ENCODE results near the gene PPP1R17. TPM values are rescaled to one million over a fixed set of nuclear protein-coding genes. Genes with fewer than 3 reads are reported as not detected.

Gene PPP1R17
- total and polyA plus RNA-seq, 2 of the 13 experiments (the other 11 are each of a cell fraction or from before 2014, with no cell fraction given), result not detected

DNA sequence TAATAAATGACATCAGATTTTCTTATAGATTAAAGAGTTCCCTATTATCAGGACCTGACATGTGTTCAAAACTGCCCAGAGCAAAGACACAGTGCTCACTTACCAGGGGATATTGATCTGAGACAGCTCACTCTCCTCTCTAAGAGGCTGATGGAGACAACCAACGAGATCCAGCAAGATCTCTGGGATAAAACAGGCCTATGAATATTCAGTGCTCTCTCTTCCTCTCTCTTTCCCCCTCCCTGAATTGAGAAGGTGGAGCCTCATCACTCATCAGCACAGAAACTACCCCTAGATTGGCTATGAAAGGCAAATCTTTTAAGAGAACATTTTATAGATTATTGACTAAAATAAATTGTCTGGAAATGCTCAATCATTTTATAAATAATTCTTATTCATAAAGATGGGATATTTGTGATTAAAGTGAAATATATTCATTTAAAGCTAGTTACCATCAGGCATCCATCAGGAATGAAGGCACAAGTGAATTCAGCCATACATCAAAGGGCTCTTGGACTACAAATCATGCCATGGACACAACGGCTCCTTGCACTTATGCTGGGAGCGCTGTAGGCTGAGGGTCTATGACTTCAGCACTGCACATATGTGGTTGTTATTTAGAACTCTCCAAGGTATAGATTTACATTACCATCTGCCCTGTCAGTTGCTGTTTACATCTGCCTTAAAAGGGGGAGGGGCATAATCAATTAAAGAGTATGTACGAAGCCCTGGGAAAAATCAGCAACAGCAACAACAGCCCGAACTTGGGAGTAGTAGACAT, 3.4 kb upstream of the PPP1R17 start:
- 0% methylated on average over 5 of the region's 5 CpGs for WGBS (ENCODE audit: low lambda C conversion rate)
- intact Hi-C loops (cut with micrococcal nuclease; ENCODE audit: unreplicated experiment), result no loop called here
- H3K9me3 ChIP-seq (ENCODE audit: low read length), result no peaks in the 10 kb centered on the region
- no peak for DNase-seq (ENCODE audit: low spot score)
- no TSS peak for BruUV-seq (replicated peaks)
- H3K4me2 ChIP-seq (ENCODE audit: low read depth, low read length), result no peak overlapping the region
- TF ChIP-seq STAT5B (CRISPR knock-in tag; IDR thresholded peaks at IDR 0.05) (no peak), KDM1A (CRISPR knock-in tag; IDR thresholded peaks at IDR 0.05) (no peak), ZNF740 (CRISPR knock-in tag; IDR thresholded peaks at IDR 0.05) (no peak), ISX (CRISPR knock-in tag; conservative IDR thresholded peaks at IDR 0.05) (no peak), CHCHD3 (CRISPR knock-in tag; IDR thresholded peaks at IDR 0.05) (no peak), HNRNPUL1 (IDR thresholded peaks at IDR 0.05; ENCODE audit: low read depth, low read length) (no peak), SMARCE1 (IDR thresholded peaks at IDR 0.05; ENCODE audit: borderline replicate concordance) (no peak)
- TF ChIP-seq, protein P1, sequence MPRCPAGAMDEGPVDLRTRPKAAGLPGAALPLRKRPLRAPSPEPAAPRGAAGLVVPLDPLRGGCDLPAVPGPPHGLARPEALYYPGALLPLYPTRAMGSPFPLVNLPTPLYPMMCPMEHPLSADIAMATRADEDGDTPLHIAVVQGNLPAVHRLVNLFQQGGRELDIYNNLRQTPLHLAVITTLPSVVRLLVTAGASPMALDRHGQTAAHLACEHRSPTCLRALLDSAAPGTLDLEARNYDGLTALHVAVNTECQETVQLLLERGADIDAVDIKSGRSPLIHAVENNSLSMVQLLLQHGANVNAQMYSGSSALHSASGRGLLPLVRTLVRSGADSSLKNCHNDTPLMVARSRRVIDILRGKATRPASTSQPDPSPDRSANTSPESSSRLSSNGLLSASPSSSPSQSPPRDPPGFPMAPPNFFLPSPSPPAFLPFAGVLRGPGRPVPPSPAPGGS (CRISPR knock-in tag; IDR thresholded peaks at IDR 0.05), result no peak
- TF ChIP-seq, protein P2, sequence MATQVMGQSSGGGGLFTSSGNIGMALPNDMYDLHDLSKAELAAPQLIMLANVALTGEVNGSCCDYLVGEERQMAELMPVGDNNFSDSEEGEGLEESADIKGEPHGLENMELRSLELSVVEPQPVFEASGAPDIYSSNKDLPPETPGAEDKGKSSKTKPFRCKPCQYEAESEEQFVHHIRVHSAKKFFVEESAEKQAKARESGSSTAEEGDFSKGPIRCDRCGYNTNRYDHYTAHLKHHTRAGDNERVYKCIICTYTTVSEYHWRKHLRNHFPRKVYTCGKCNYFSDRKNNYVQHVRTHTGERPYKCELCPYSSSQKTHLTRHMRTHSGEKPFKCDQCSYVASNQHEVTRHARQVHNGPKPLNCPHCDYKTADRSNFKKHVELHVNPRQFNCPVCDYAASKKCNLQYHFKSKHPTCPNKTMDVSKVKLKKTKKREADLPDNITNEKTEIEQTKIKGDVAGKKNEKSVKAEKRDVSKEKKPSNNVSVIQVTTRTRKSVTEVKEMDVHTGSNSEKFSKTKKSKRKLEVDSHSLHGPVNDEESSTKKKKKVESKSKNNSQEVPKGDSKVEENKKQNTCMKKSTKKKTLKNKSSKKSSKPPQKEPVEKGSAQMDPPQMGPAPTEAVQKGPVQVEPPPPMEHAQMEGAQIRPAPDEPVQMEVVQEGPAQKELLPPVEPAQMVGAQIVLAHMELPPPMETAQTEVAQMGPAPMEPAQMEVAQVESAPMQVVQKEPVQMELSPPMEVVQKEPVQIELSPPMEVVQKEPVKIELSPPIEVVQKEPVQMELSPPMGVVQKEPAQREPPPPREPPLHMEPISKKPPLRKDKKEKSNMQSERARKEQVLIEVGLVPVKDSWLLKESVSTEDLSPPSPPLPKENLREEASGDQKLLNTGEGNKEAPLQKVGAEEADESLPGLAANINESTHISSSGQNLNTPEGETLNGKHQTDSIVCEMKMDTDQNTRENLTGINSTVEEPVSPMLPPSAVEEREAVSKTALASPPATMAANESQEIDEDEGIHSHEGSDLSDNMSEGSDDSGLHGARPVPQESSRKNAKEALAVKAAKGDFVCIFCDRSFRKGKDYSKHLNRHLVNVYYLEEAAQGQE (IDR thresholded peaks at IDR 0.05; ENCODE audit: borderline replicate concordance in 1 of 2, low read depth in 1 of 2, low read length in 2 of 2), result no peak
- no peaks in the 10 kb centered on the region for H3K4me1 ChIP-seq (ENCODE audit: insufficient read depth, low read length)
- H3K4me3 ChIP-seq (replicated peaks in 1 of 3; ENCODE audit: insufficient read depth in 1 of 3, low read depth in 2 of 3, low read length in 3 of 3), result no peak overlapping the region
- H4K20me1 ChIP-seq (ENCODE audit: insufficient read depth, low read length), result no peaks in the 10 kb centered on the region
- ATAC-seq, result no peak
- H3K36me3 ChIP-seq (replicated peaks in 1 of 2; ENCODE audit: control insufficient read depth in 1 of 2, insufficient read depth in 2 of 2, low read length in 2 of 2), result no peaks in the 10 kb centered on the region
- ChIA-PET CTCF (ENCODE audit: low intra/inter-chr PET ratio, low total read pairs) (no interaction called here), POLR2A (no interaction called here)
- H2AFZ ChIP-seq (ENCODE audit: low read length), result no peak overlapping the region
- no peak for FAIRE-seq
- H3K27ac ChIP-seq (ENCODE audit: extremely low read length, insufficient read depth, low read length), result no peak overlapping the region
- in situ Hi-C loops (cut with HindIII; ENCODE audit: extremely low pct_ligation_motif_present, low pct_unique_long_range_greater_than_20kb), result no loop called here
- peaks cover 0 to 6% of the 10 kb centered on the region in 2 experiments; a peak in 1 of 5 replicates for H3K27me3 ChIP-seq (ENCODE audit: control insufficient read depth in 1 of 2, insufficient read depth in 2 of 2, low read length in 2 of 2)
- no peak overlapping the region for H3K9ac ChIP-seq (ENCODE audit: insufficient read depth, low read depth, low read length)
- H3K79me2 ChIP-seq (ENCODE audit: insufficient read depth, low read length), result no peaks in the 10 kb centered on the region
